ENCODE data around the gene FBRSL1. TPM values are rescaled to one million over a fixed set of nuclear protein-coding genes. Genes with fewer than 3 reads are reported as not detected.
A peak's percentile ranks its signal among the peaks of the same experiment; 100 is the strongest.

FBRSL1 gene
- total and polyA plus RNA-seq, 9 of the 15 experiments (the other 6 are each of a cell fraction or from before 2014, with no cell fraction given), result 0.24 to 129 (median 7.3) TPM

GRCh38 chr12:132495629-132496357, 5.8 kb downstream of the FBRSL1 start (continued):
- no peak for TF ChIP-seq ZNF431 (CRISPR knock-in tag; IDR thresholded peaks at IDR 0.05)
- TF ChIP-seq MAFG (tag; conservative IDR thresholded peaks at IDR 0.05), result no peak

- FAIRE-seq, result no peak
- CTCF ChIA-PET (ENCODE audit: low intra/inter-chr PET ratio), result no interaction called here
- no TSS peak for BruUV-seq (replicated peaks)
- Histone ChIP-seq H3K4me2 (ENCODE audit: insufficient read depth, low read length) (no peak overlapping the region), H4K20me1 (replicated peaks; ENCODE audit: control insufficient read depth, insufficient read depth, low read length) (peaks cover 95% of the 10 kb centered on the region), H3K4me1 (replicated peaks in 1 of 2; ENCODE audit: control insufficient read depth in 2 of 2, insufficient read depth in 2 of 2, low read length in 2 of 2) (peaks cover 39 to 100% of the 10 kb centered on the region in 2 experiments; a peak in 4 of 5 replicates), H3K9me3 (replicated peaks; ENCODE audit: control insufficient read depth, insufficient read depth, low read depth, low read length) (no peaks in the 10 kb centered on the region), H3K9me1 (ENCODE audit: control insufficient read depth, insufficient read depth, low read length) (peaks cover 31% of the 10 kb centered on the region), H3K27ac (ENCODE audit: extremely low read depth, low read depth, low read length) (no peak overlapping the region), H3K27me3 (ENCODE audit: control insufficient read depth in 2 of 2, insufficient read depth in 2 of 2, low read length in 2 of 2) (no peaks in the 10 kb centered on the region), H2AFZ (ENCODE audit: low read depth, low read length) (no peak overlapping the region), H3K9ac (ENCODE audit: insufficient read depth in 1 of 2, low read depth in 2 of 2, low read length in 2 of 2) (peak overlapping the region in 1 of 2 experiments; percentile 88; a peak in 2 of 4 replicates), H3K4me3 (no peak overlapping the region), H3K79me2 (ENCODE audit: control insufficient read depth, insufficient read depth, low read length) (peaks cover 100% of the 10 kb centered on the region), H3K36me3 (ENCODE audit: control insufficient read depth, insufficient read depth, low read length) (peaks cover 32% of the 10 kb centered on the region; the same call in 2 of the 3 replicates)
- no peak for DNase-seq (ENCODE audit: extremely low read depth in 1 of 4, low spot score in 3 of 4)
- TF ChIP-seq MIER1 (IDR thresholded peaks at IDR 0.05; ENCODE audit: low read depth) (peak; percentile 68; the same call in 1 of the 2 replicates), ZNF75A (CRISPR knock-in tag; IDR thresholded peaks at IDR 0.05) (no peak), ESRRB (CRISPR knock-in tag; IDR thresholded peaks at IDR 0.05; ENCODE audit: borderline replicate concordance) (no peak), DPF2 (IDR thresholded peaks at IDR 0.05) (no peak), DLX4 (CRISPR knock-in tag; IDR thresholded peaks at IDR 0.05) (no peak), RUNX1 (IDR thresholded peaks at IDR 0.05; ENCODE audit: low read depth) (no peak), ZBTB11 (CRISPR knock-in tag; IDR thresholded peaks at IDR 0.05) (no peak), NR2C1 (IDR thresholded peaks at IDR 0.05) (no peak), NR2C1 (tag; IDR thresholded peaks at IDR 0.05) (no peak)
- no peak for ATAC-seq
- POLR2A ChIA-PET, result interaction anchor here (2.6 kb wide), 1 partner anchor 8 kb away, joined by 10 read pairs; no protein-coding TSS in a partner anchor
- 86% methylated on average over 10 of the region's 10 CpGs for WGBS (ENCODE audit: insufficient coverage, low coverage, missing lambda C conversion rate)
- in situ Hi-C loops (cut with MboI), result no loop called here
- intact Hi-C loops (cut with micrococcal nuclease), result no loop called here
Measured at GRCh38 chr12:132496358-132496669, 6.4 kb downstream of the FBRSL1 start.
